IPS-18c (cell line): ENCODE data around the gene DLK1.

Experiments
- H3K4me3 ChIP-seq: 2 replicates; pipeline ENCODE4 v1.7.0; 2013; ENCODE audit warnings: low read depth, mild to moderate bottlenecking, low read length, moderate library complexity; ENCODE audit not compliant: insufficient read depth
- H3K9me3 ChIP-seq: one replicate; pipeline ENCODE4 v1.6.1; 2013; ENCODE audit warnings: mild to moderate bottlenecking, low read length, moderate library complexity; ENCODE audit not compliant: control insufficient read depth, insufficient read depth

The DLK1 gene

GRCh38 chr14:100738269-100738691 lies 11.6 kb downstream of the DLK1 start:
- no peak overlapping the region for H3K4me3 ChIP-seq
- no peaks in the 10 kb centered on the region for H3K9me3 ChIP-seq

DNA sequence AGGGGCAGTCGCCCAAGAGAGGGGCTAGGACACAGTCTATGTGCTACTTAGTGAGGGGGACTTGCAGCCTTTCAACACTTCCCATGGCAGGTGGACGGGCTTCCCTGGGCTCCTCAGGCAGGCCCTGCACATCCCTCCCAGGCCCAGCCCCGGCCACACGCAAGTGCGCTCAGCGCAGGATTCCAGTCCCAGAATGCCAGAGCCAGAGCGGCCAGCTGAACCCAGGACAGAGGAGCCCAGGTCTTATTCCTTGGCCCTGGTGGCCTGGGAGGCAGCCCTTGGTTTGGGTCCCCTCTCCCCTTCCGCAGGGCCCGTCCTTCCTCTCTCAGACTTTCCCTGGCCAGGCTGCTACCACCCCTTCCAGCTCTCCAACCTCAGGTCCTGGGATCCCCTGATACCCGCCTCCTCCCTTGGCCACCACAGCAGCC lies 12.0 kb downstream of the DLK1 start:
- H3K9me3 ChIP-seq: no peaks in the 10 kb centered on the region
- H3K4me3 ChIP-seq: no peak overlapping the region

GRCh38 chr14:100739306-100739705 lies 12.6 kb downstream of the DLK1 start:
- Histone ChIP-seq H3K4me3 (no peak overlapping the region), H3K9me3 (no peaks in the 10 kb centered on the region)

DNA sequence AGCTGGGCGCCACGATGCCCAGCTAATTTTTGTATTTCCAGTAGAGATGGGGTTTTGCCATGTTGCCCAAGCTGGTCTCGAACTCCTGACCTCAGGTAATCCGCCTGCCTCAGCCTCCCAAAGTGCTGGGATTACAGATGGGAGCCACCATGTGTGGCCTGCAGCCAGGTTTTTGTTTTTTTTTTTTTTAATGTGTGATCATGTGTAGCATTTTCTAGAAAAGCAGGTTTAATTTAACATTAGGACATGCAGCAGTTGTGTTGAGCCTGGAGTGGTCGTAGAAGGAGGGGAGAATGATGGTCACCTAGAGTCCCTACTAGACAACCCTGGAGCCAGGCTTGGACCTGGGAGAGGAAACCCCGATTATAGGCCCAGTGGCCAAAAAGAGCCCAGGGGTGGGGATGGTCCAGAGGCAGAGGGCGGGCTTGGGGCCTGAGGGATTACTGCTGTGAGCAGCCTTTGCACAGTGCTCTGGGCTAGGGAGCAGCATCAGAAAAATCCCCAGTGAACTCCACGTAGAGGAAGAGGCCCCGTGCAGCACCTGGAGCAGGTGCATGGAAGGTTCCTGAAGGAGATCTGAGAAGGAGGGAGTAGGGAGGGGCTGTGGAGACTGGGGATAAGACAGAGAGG lies 13.6 kb downstream of the DLK1 start:
- no peaks in the 10 kb centered on the region for H3K9me3 ChIP-seq
- H3K4me3 ChIP-seq: no peak overlapping the region

DNA sequence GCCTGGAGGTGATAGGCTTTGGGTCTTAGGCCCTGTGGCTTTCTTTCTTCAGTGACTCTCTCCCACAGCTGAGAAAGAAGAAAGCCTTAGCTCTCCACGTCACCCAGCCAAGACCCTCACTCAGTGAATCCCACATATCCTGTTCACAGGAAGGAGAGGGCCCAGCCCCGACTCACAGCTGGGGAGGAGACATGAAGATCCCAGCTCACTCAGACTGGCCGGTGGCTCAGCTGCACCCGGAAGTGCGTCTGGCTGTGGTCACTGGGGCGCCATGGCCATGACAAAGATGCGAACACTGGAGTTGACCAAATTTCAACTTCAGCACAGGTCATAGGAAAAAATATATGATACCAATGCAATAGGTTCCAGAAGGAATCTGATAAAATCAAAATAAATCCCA lies 14.2 kb downstream of the DLK1 start:
- Histone ChIP-seq H3K4me3 (no peak overlapping the region), H3K9me3 (no peaks in the 10 kb centered on the region)

GRCh38 chr14:100741966-100742365 lies 15.3 kb downstream of the DLK1 start:
- Histone ChIP-seq H3K4me3 (no peak overlapping the region), H3K9me3 (no peaks in the 10 kb centered on the region)

DNA sequence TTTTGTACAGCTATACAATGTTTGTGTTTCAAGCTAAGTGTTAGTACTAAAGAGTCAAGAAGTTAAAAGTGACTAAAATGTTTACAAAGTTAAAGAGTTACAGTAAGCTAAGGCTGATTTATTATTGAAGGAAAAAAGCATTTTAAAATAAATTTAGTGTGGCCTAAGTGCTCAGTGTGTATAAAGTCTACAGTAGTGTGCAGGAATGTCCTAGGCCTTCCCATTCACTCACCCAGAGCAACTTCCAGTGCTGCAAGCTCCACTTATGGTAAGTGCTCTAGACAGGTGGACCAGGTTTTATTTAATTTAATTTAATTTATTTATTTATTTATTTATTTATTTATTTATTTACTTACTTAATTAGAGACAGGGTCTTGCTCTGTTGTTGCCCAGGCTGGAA lies 19.6 kb downstream of the DLK1 start:
- no peak overlapping the region for H3K4me3 ChIP-seq
- H3K9me3 ChIP-seq: no peaks in the 10 kb centered on the region

- no peak overlapping the region for H3K4me3 ChIP-seq
- H3K9me3 ChIP-seq: no peaks in the 10 kb centered on the region
Observed at GRCh38 chr14:100747021-100747586, 20.4 kb downstream of the DLK1 start.

DNA sequence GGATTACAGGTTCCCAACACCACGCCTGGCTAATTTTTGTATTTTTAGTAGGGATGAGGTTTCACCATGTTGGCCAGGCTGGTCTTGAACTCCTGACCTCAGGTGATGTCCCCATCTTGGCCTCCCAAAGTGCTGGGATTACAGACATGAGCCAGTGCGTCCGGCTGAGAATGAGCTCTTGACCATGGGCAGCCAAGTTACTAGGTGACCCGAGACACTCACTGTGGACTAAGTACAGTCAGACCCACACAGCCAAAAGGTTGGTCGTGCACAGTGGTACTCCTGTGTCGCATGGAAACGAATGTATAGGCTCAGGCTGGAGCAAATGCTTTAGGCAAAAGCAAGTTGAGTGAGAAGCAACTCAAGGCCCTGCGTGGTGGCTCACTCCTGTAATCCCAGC lies 21.0 kb downstream of the DLK1 start:
- H3K4me3 ChIP-seq: no peak overlapping the region

GRCh38 chr14:100748403-100748802 lies 21.7 kb downstream of the DLK1 start:
- no peak overlapping the region for H3K4me3 ChIP-seq
- H3K9me3 ChIP-seq: peaks cover 2% of the 10 kb centered on the region

More for the DNA sequence above, 21.0 kb downstream of the DLK1 start:
- H3K9me3 ChIP-seq: peaks cover 2% of the 10 kb centered on the region

DNA sequence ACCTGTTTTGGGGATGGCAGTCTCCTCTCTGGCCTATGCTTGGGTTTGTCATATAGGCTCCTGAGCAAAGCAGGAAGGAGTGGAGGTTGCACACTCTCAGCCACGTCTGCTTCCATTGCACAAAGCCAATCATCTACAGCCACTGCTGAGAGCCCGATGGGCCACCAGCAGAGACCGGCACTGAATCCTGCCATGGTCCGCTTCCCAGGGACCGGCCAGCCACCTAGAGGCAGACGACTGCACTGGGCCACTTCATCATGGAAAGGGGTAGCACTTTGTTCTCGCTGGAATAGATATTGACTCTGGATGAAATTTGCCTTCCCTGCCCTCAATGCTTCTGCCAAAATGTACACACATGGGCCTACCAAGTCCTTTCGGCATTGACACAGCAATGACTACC lies 22.3 kb downstream of the DLK1 start:
- no peak overlapping the region for H3K4me3 ChIP-seq
- peaks cover 2% of the 10 kb centered on the region for H3K9me3 ChIP-seq

- Histone ChIP-seq H3K4me3 (no peak overlapping the region), H3K9me3 (peaks cover 2% of the 10 kb centered on the region)
Observed at GRCh38 chr14:100749967-100750597, 23.4 kb downstream of the DLK1 start.

DNA sequence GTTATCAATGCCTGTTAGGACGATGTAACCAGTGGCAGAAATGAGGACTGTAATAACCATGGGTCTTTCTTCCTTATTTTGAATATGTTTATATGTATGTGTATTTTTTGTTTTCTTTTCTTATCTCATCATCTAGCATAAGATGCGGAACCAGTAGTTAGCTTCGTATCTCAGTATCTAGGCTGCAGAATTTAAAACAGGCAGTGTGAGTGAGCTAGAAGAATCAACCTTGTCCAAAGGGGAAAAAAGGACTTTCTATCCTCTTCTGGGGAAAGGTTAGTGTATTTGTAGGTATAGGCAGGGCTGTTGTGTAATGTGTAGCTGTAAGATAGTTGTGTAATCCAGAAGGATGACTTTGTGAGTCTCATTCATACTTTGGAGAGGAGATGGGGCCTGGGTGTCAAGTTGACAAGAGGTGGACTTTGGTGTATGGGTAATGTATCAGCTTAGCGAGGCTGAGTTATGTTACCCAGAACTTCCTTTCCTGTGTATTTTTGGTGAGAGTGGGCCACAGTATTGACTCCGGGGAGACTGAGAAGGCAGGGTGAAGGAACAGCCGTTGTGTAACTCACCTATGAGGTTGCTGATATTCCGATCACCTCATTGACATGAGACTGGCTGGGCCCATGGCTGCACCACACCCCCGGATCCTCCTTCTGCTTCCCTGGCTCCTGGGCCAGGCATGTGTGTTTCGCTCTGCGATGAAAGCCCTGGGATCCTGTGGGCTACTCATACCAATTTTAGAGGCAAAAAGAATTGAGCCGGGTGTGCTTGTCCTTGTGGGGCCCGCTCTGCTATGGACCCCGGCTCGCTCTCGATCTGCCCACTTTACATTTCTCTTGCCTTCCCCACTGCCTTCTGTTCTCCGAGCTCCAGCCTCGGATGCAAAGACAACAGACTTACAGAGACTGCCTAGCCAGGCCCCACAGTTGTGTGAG lies 24.3 kb downstream of the DLK1 start:
- no peak overlapping the region for H3K4me3 ChIP-seq
- peaks cover 2% of the 10 kb centered on the region for H3K9me3 ChIP-seq

DNA sequence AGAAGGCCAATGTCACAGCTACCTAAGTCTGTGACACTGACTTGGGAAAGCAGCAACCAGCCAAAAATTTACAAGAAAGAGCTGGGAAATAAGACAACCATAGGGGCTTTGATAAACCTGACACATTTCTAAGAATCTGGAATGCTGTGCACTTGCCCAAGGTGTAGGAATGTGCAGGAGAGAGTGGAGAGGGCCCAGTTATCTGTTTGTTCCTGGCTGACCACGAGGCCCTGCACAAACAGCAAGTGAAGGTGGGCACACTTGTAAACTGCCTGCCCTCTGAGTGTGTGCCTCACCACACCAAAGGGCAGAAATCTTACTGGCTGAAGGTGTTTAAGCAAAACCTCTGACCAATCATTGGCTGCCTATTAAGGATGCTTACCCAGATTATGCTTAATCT lies 27.3 kb downstream of the DLK1 start:
- no peak overlapping the region for H3K4me3 ChIP-seq
- H3K9me3 ChIP-seq: peaks cover 2% of the 10 kb centered on the region

DNA sequence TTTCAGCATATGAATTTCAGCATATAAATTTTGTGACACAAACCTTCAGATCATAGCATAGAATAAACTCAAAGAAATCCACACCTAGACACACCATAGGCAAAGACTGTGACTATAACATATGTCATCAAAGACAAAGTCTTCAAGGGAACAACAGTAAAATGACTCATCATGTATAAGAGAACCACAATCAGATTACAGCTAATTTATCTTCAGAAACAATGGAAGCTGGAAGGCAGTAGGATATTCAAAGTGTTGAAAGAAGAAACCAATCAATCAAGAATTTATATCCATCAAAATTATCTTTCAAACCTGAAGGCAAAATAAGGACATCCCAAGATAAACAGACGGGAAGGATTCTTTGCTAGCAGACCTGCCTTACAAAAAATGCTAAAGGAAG lies 29.0 kb downstream of the DLK1 start:
- Histone ChIP-seq H3K9me3 (peaks cover 2% of the 10 kb centered on the region), H3K4me3 (no peak overlapping the region)

DNA sequence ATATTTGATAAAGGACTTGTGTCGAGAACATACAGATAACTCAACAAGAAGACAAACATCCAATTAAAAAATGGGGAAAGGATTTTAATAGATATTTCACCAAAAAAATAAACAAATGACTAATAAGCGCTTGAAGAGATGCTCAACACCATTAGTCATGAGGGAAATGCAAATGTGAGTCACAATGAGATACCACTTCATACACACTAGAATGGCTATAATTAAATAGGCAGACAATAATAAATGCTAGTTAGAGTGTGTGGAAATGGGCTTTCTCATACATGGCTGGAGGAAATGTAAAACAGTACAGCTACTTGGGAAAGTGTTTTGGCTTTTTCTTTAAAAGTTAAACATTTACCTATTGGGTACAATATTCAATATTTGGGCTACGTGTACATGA lies 34.8 kb downstream of the DLK1 start:
- H3K4me3 ChIP-seq: no peak overlapping the region
- H3K9me3 ChIP-seq: peaks cover 3% of the 10 kb centered on the region

GRCh38 chr14:100762089-100762515 lies 35.4 kb downstream of the DLK1 start:
- no peak overlapping the region for H3K4me3 ChIP-seq
- peaks cover 3% of the 10 kb centered on the region for H3K9me3 ChIP-seq

DNA sequence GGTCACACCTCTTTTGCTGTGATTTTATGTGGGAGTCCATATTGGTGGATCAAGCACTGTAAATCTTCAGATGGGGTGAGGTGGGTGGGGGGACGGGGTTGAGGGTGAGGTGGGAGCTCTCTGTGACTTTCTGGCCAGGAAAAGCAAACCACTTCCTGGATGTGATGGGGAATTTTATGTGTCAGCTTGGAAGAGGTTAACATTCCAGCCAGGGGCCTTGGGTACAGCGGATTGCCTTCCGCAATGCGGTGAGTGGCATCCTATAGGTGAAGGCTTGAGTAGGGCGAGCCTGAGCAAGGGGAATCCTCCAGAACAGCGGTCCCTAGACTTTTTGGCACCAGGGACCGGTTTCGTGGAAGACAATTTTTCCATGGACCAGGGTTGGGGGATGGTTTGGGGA lies 36.2 kb downstream of the DLK1 start:
- no peak overlapping the region for H3K4me3 ChIP-seq
- H3K9me3 ChIP-seq: peaks cover 3% of the 10 kb centered on the region
